GM20000 (cell line): ENCODE measurements around the gene CCDC57.
"Not testable (repeated sequence)": the region's sequence is repeated elsewhere in the genome, so short reads cannot be mapped to it uniquely, and the experiment has no call there.

Experiments used
- DNase-seq: peaks from one replicate; pipeline ENCODE4 v3.0.0; 2012; ENCODE audit warnings: low spot score
- CTCF ChIP-seq: IDR thresholded peaks from 2 replicates; pipeline ENCODE4 v1.5.1; 2012; ENCODE audit warnings: mild to moderate bottlenecking, control low read depth; ENCODE audit errors: extremely low read depth, missing control alignments

The CCDC57 gene

DNA sequence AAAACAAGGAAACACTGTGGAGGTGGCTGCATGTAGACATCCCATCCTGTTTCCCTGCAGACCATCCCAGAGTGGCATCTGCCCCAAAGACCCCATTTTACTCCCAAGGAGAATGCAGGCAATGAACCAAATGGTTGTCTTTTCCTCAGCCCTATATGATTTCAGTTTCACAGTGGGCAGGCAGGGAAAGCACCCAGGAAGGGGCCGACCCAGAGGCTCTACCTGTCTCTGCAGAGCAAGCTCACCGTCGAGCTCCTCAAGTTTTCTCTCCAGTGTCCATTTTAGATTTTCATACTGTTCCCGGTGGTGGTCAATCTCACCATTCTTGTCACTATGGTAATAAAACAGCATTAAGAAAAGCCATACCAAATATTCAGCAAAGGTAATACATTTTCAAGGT, 14.6 kb downstream of the CCDC57 start:
- no peak for TF ChIP-seq CTCF
- peak; percentile 56 for DNase-seq

DNA sequence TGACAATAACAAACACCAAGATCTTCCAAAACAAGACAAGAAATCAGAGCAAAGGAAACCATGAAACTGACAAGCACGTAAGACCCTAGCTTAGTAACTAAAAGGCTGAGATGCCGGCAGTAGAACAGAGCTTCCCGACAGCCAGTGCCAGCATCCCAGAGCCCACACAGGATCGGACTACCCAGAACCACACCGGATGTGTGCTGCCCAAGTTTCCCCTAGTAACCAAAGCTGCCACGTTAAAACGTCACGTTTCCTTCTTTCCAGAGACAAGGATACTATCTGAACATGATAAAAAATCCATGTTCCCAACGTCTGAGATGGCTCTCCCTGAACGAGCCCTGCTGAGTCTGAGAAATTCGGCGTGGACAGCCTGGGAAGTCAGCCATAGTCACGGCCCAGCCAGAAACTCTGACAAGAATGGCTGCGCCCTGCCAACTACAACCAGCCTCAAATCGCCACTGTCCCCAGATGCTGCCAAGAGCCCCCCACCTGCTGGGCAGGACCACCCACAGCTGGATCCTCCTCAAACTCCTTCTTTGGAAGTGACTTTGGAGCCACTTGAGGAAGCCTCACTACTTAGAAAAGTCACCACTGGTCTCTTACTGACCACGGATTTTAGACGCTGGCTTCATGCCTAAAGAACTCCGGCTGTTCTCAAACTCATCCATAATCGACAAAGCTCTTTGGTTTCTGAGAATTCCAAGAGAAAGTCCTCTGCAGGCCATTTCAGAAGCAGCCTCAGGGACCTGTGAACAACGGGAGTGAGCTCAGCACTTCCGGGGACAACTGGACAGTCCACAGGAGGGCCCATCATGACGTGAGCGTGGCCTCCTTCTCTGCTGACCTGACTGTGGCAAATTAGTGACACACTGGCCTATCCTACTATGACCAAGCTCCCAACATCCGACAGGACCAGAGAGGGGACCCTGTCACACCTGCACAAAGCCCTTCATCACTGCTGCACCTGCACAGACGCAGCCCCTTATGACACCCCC, 16.7 kb downstream of the CCDC57 start:
- TF ChIP-seq CTCF: no peak

DNA sequence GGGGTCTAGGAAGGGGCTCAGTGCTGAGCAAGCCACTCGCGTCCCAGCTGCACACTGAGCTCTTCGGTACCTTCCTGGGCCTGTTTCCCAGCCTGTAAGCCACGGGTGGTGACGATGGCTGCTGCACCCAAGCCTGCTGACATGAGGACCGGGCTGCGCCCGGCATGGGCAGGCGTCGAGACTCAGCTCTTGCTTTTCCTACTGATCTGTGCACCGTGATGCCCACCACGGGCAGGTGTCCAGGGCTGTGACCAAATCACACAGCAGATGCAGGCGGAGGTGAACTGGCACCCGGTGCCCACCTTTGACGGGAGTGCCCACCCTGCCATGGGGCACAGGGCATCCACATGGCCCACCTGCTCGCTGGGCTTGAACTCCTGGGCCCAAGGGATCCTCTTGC, 17.9 kb downstream of the CCDC57 start:
- no peak for DNase-seq
- no peak for TF ChIP-seq CTCF

More for the DNA sequence above, 16.7 kb downstream of the CCDC57 start:
- no peak for DNase-seq

GRCh38 chr17:82193520-82194220, 19.0 kb downstream of the CCDC57 start:
- no peak for TF ChIP-seq CTCF

GRCh38 chr17:82193050-82193449, 19.6 kb downstream of the CCDC57 start:
- not testable (repeated sequence) for DNase-seq

More at GRCh38 chr17:82193520-82194220, 19.0 kb downstream of the CCDC57 start:
- no peak for DNase-seq

DNA sequence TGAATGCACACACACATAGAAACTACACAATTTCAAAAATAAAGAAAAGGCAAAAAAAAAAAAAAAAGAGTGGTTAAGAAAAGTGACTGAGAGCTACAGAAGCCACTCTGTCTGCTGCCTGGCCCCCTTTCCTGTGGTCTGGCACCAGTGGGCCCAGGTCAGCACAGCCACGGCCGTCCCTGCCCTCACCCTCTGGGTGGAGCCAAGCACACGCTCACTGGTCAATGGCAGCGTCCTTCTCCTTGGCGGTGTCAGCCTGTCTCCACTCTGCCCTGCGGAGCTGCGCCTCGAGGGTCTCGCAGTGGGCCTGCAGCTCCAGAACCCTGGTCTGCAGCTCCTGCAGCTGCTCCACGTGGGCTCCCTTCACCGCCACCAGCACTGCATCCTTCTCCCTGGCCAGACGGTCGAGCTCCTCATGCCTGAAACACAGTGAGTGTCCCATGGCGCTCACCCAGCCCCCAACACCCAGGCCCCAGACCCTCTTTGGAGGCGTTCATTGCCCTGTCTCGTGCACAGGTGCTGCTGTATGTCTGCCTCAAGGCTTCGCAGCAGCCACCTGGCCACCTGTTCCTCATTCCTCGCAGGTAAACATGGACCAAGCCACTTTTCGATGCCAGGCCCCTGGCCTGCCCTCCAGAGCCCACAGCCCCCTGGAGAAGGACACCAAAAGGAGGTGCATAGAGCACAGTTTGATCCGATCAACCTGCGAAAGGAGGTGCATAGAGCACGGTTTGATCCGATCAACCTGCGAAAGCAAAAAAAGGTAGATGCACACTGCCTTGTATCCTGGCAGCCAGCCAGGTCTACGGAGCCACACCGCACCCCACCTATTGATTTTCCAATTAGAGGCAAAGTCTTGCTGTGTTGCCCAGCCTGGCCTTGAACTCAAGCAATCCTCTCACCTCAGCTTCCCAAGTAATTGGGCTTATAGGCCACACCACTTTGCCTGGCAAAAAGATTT, 24.4 kb downstream of the CCDC57 start:
- DNase-seq: no peak
- TF ChIP-seq CTCF: no peak

DNA sequence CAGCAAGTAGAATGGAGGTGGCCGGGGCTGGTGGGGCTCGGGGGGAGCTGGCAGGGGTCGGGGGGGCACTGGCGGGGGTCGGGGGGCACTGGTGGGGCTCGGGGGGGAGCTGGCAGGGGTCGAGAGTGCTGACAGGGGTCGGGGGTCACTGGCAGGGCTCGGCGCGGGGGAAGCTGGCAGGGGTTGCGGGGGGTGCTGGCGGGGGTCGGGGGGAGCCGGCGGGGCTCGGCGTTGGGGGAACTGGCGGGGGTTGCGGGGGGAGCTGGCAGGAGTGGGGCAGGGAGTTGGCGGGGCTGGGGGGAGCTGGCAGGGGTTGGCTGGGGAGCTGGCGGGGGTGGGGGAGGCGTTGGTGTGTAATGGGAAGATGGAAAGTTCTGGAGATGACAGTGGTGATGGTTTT, 25.1 kb downstream of the CCDC57 start:
- no peak for TF ChIP-seq CTCF
- no peak for DNase-seq
